OCI-LY1 (cell line): ENCODE data around the gene UBR4.

Source experiments
- EZH2 ChIP-seq: fragments of 200-600 bp; sonication (generic), shearing (Covaris generic); IDR thresholded peaks from 2 replicates; pipeline ENCODE4 v1.8.0; 2017; ENCODE audit warnings: borderline replicate concordance, mixed run types, mild to moderate bottlenecking, antibody characterized with exemption, low read length, moderate library complexity, mixed read lengths
- TF ChIP-seq, protein P1 (sequence below): fragments of 200-600 bp; sonication (generic), shearing (Covaris generic); IDR thresholded peaks from 2 replicates; pipeline ENCODE4 v1.5.1; 2017; ENCODE audit warnings: mild to moderate bottlenecking, antibody characterized with exemption, low read length, moderate library complexity, mixed read lengths

DNA sequence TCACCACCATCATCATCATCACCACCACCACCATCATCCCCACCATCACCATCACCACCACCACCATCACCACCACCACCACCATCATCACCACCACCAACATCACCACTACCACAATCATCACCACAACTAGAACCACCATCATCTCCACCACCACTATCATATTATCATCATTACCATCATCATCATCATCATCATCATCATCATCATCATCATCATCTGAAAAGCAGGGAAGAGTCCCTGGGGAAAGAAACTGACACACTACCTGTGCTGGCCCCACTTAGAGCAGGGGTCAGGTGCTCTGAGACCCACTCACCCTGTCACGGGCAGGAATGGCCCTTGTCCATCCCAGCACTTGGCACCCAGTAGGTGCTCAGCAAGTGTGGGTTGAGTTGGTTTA is 148.7 kb downstream of the UBR4 start:
- TF ChIP-seq EZH2: no peak
- TF ChIP-seq, protein P1, sequence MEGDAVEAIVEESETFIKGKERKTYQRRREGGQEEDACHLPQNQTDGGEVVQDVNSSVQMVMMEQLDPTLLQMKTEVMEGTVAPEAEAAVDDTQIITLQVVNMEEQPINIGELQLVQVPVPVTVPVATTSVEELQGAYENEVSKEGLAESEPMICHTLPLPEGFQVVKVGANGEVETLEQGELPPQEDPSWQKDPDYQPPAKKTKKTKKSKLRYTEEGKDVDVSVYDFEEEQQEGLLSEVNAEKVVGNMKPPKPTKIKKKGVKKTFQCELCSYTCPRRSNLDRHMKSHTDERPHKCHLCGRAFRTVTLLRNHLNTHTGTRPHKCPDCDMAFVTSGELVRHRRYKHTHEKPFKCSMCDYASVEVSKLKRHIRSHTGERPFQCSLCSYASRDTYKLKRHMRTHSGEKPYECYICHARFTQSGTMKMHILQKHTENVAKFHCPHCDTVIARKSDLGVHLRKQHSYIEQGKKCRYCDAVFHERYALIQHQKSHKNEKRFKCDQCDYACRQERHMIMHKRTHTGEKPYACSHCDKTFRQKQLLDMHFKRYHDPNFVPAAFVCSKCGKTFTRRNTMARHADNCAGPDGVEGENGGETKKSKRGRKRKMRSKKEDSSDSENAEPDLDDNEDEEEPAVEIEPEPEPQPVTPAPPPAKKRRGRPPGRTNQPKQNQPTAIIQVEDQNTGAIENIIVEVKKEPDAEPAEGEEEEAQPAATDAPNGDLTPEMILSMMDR: no peak
